Mucosa of gallbladder (tissue), 1 donor: ENCODE results near the gene VIPR1. TPM values are rescaled to one million over a fixed set of nuclear protein-coding genes. Genes with fewer than 3 reads are reported as not detected.

Experiments
- DNase-seq: peaks from one replicate; pipeline ENCODE4 v3.0.0-alpha.2; 2020; ENCODE audit warnings: low spot score
- total RNA-seq: library from RNA; stranded (reverse); gene quantifications from one replicate; pipeline ENCODE4 v1.2.1, GENCODE V29; 2021
- donor health status: DM: no; HTN: no; CAD: no.

VIPR1 gene
- total RNA-seq, 1 donor from 2014 or later = 91.7 TPM

- DNase-seq = peak; percentile 5
Observed at GRCh38 chr3:42493798-42494151, 8.7 kb upstream of the VIPR1 start.

- DNase-seq = no peak
Observed at GRCh38 chr3:42495393-42495792, 7.0 kb upstream of the VIPR1 start.

- DNase-seq = no peak
Observed at GRCh38 chr3:42497009-42497731, 5.3 kb upstream of the VIPR1 start.

- DNase-seq = no peak
Observed at GRCh38 chr3:42498034-42498433, 4.4 kb upstream of the VIPR1 start.

- no peak for DNase-seq
Observed at GRCh38 chr3:42498791-42499477, 3.5 kb upstream of the VIPR1 start.

- no peak for DNase-seq
Observed at GRCh38 chr3:42499478-42499871, 3.0 kb upstream of the VIPR1 start.

- no peak for DNase-seq
Observed at GRCh38 chr3:42500091-42500490, 2.4 kb upstream of the VIPR1 start.

- no peak for DNase-seq
Observed at GRCh38 chr3:42500909-42501308, 1.5 kb upstream of the VIPR1 start.

- no peak for DNase-seq
Observed at GRCh38 chr3:42501321-42501680, 1.1 kb upstream of the VIPR1 start.

- DNase-seq = peak; percentile 66
Observed at GRCh38 chr3:42501681-42502428, 588 bp upstream of the VIPR1 start.

GRCh38 chr3:42503251-42503924 is 945 bp downstream of the VIPR1 start:
- DNase-seq = no peak

GRCh38 chr3:42503957-42504333 is 1.5 kb downstream of the VIPR1 start:
- DNase-seq = no peak

GRCh38 chr3:42504334-42505127 is 2.1 kb downstream of the VIPR1 start:
- DNase-seq = no peak

GRCh38 chr3:42505128-42505848 is 2.8 kb downstream of the VIPR1 start:
- no peak for DNase-seq

- no peak for DNase-seq
Observed at GRCh38 chr3:42505849-42506410, 3.5 kb downstream of the VIPR1 start.

GRCh38 chr3:42507252-42507651 is 4.8 kb downstream of the VIPR1 start:
- DNase-seq = peak; percentile 71

- no peak for DNase-seq
Observed at GRCh38 chr3:42507761-42508335, 5.4 kb downstream of the VIPR1 start.

GRCh38 chr3:42508562-42508961 is 6.1 kb downstream of the VIPR1 start:
- no peak for DNase-seq

GRCh38 chr3:42509111-42509510 is 6.7 kb downstream of the VIPR1 start:
- no peak for DNase-seq

GRCh38 chr3:42510325-42510724 is 7.9 kb downstream of the VIPR1 start:
- DNase-seq = peak; percentile 53
